SU-DHL-6 (cell line): Measurements from ENCODE around the gene B3GNT2.

Source experiments
- EZH2phosphoT487 ChIP-seq: fragments of 200-600 bp; sonication (generic), shearing (Covaris generic); conservative IDR thresholded peaks from 2 replicates; pipeline ENCODE4 v1.6.1; 2018; ENCODE audit warnings: mild to moderate bottlenecking, antibody characterized with exemption, low read length, moderate library complexity, mixed read lengths
- TF ChIP-seq, protein P1 (sequence below): fragments of 200-600 bp; sonication (generic); IDR thresholded peaks from one replicate; pipeline ENCODE4 v1.5.1; 2017; ENCODE audit warnings: antibody characterized with exemption, mild to moderate bottlenecking, low read length, moderate library complexity; ENCODE audit not compliant: insufficient read depth, poor library complexity, severe bottlenecking

DNA sequence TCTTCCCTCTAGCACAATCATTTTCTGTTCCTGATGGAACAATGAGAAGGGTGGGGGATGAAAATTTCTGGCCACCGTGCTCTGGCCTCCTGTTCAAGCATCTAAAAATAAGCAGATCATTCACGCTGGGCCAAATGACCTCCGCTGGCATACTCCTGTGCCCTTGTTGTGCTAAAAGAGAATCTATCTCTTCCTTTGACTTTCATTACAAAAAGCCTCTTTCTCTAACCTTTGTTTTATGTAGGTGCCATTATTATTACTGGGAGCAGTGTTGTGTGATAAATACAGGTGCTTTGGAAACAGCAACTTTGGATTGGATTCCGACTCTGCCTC, 44.6 kb upstream of the B3GNT2 start:
- TF ChIP-seq, protein P1, sequence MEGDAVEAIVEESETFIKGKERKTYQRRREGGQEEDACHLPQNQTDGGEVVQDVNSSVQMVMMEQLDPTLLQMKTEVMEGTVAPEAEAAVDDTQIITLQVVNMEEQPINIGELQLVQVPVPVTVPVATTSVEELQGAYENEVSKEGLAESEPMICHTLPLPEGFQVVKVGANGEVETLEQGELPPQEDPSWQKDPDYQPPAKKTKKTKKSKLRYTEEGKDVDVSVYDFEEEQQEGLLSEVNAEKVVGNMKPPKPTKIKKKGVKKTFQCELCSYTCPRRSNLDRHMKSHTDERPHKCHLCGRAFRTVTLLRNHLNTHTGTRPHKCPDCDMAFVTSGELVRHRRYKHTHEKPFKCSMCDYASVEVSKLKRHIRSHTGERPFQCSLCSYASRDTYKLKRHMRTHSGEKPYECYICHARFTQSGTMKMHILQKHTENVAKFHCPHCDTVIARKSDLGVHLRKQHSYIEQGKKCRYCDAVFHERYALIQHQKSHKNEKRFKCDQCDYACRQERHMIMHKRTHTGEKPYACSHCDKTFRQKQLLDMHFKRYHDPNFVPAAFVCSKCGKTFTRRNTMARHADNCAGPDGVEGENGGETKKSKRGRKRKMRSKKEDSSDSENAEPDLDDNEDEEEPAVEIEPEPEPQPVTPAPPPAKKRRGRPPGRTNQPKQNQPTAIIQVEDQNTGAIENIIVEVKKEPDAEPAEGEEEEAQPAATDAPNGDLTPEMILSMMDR: no peak
- no peak for TF ChIP-seq EZH2phosphoT487
